Heart left ventricle (tissue), 13 donors: ENCODE measurements around the gene SLC13A3.

Source experiments
- POLR2A ChIP-seq, 2 donors: fragments of 450-650 bp; IDR thresholded peaks; one replicate each; pipeline ENCODE4 v1.6.1; 2017; ENCODE audit warnings: antibody characterized with exemption in 2 of 2, mild to moderate bottlenecking in 2 of 2, moderate library complexity in 2 of 2
- TF ChIP-seq, protein P1 (sequence below), 12 donors: fragments of 200-600 bp; sonication (generic) in 4 of 12; IDR thresholded peaks; one replicate each; pipeline versions ENCODE4 v1.5.0 to v1.8.0; 2018 to 2022; ENCODE audit warnings: antibody characterized with exemption in 12 of 12, mild to moderate bottlenecking in 5 of 12
- donor health status: ischemic (EF 13 %, LVEDD 7.1; RV severe dilation, severe dysfunction).
- donor health status: DM: no; HTN: yes; CAD: no.
- donor health status: DM: no; HTN: no; CAD: no.
- donor health status: ischemic (EF 25% LVEDD 6.9; RV normal size, moderate dysfunction).
- donor health status: ischemic (EF 25% LVEDD 5.7; RV mildly dilated, moderate dysfunction).
- donor health status: ischemic (EF 35%, LVEDD 5.7; RV mildly dilated, moderate dysfunction).
- donor health status: nonischemic (EF 11% LVEDD 7.7; RV severe dilation, severe dysfunction).
- donor health status: DM: yes; HTN: yes; CAD: no.
- donor health status: PGD.
- donor health status: ischemic (EF 29% LVEDD 5.4; RV normal size, mild dysfunction).
- donor health status: nonischemic (EF 23%, LVEDD 6.1; RV moderate dilation, normal function).

DNA sequence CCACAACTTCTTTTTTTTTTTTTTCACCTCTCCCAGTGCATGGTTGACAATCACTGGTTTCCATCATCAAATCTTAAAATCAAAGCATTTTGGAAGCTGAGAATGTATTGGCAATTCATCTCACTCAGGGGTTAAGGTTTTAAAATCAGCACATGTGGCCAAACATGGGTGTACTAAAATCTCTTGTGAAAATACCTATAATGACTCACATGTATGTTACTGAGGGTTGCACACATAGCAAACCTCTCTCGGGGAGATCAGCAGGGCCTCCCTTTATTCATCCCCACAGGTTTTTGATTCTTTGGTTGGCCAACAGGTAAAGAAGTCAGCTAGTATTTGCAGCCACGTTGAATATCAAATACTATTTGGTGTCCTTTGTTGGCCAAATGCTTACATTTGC, 56.5 kb downstream of the SLC13A3 start:
- TF ChIP-seq, protein P1, sequence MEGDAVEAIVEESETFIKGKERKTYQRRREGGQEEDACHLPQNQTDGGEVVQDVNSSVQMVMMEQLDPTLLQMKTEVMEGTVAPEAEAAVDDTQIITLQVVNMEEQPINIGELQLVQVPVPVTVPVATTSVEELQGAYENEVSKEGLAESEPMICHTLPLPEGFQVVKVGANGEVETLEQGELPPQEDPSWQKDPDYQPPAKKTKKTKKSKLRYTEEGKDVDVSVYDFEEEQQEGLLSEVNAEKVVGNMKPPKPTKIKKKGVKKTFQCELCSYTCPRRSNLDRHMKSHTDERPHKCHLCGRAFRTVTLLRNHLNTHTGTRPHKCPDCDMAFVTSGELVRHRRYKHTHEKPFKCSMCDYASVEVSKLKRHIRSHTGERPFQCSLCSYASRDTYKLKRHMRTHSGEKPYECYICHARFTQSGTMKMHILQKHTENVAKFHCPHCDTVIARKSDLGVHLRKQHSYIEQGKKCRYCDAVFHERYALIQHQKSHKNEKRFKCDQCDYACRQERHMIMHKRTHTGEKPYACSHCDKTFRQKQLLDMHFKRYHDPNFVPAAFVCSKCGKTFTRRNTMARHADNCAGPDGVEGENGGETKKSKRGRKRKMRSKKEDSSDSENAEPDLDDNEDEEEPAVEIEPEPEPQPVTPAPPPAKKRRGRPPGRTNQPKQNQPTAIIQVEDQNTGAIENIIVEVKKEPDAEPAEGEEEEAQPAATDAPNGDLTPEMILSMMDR (IDR thresholded peaks at IDR 0.05): no peak
- no peak for TF ChIP-seq POLR2A (IDR thresholded peaks at IDR 0.05)
